GM10847 (cell line): ENCODE measurements around the gene CD101.

Experiments
- POLR2A ChIP-seq: IDR thresholded peaks from 2 replicates; pipeline ENCODE4 v1.6.1; 2011; ENCODE audit not compliant: insufficient read length; ENCODE audit errors: extremely low read depth

The CD101 gene

GRCh38 chr1:117000142-117000541, 1.4 kb upstream of the CD101 start:
- no peak for TF ChIP-seq POLR2A

DNA sequence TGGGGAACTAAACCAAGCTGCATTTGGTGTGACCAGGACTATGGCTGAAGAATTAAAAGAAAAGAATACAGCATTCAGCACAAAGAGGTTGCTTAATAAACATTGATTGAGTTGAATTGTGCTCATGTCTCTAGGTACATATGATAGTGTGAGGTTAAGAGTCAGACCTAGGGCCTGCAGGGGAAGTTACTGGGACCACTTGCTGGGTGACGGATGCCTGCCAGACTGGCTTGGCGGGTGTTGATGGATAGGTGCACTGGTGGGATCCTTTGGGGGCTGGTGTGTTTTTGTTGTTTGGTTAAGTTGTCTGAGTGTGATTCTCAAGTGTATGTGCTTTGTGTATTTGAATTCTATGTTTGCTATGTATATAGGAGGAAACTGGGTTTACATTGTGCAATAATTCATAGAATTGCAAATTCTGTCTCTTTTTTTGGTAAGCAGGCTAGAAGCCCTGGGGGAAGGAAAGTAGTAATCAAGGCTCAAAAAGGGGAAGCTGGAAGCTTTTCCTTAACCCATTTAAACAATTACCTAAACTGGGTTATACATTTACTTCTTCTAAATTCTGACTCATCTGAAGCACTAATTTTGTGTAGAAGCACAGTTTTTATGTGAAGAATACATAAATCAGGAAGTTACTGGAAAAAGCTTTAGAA, 1.8 kb downstream of the CD101 start:
- TF ChIP-seq POLR2A: no peak

GRCh38 chr1:117007719-117008013, 6.1 kb downstream of the CD101 start:
- no peak for TF ChIP-seq POLR2A

DNA sequence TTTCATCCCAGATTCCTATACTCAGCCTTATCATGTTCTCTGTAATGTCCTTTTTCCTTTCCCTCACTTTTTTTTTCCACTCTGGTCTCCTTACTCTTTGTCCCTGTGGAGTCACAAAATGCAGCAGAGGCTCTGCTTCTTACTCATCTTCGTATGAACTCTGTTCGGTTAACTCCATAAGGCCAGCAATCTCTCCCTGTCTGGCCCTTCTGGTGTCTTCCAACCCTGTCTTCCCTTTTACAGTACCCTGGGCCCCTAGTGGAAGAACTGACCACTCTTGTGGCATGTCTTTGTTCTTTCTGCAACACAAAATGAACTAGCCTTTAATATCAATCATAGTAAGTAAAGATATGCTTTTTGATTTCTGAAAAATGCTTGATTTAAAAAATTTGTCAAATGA, 7.1 kb downstream of the CD101 start:
- no peak for TF ChIP-seq POLR2A

DNA sequence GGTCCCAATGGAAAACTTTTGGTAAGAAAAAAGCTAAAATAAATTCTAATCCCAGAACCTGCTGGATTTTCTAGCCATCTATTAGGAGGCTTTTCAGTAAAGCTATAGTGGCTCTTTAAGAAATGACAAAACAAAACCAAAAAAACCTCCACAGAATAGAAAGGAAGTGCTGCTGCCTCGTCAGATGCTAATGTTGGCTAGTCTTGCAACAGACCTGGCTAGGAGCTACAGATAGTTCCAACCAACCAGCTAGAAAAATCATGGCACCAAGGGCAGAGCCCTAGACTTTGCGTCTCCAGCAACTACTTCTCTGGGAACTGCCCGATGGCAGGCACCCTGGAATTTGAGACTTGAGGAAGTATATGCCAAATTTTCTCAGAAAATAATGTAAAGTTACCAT, 7.6 kb downstream of the CD101 start:
- TF ChIP-seq POLR2A: no peak

DNA sequence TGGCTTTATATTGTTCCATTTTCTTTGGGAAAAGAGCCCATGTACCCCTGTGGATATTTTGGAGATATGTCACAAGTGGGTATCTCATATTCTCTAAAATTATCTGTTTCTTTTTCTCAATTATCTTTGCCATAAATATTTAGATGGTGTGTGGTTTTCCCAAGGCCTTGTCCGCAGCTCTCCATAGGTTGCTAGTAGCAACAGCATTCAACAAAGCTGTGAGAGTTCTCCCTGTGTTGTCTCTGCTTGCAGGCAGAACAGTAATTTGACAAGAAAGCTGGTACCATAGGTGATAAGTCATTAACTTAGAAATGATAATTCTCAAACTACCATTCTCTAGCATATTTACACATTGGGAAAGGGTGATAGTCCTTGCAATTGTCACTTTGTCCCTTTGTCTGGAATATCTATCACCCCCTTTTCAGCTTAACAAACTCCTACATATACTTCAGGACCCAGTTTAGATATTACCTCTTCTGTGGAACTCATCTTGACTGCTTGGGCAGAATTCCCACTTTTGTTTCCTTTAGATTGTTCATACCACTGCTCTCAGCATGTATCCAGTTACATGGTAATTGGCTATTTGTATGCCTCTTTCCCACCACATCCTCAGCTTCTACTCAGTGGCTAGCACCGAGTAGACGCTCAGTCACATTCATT, 8.9 kb downstream of the CD101 start:
- no peak for TF ChIP-seq POLR2A

DNA sequence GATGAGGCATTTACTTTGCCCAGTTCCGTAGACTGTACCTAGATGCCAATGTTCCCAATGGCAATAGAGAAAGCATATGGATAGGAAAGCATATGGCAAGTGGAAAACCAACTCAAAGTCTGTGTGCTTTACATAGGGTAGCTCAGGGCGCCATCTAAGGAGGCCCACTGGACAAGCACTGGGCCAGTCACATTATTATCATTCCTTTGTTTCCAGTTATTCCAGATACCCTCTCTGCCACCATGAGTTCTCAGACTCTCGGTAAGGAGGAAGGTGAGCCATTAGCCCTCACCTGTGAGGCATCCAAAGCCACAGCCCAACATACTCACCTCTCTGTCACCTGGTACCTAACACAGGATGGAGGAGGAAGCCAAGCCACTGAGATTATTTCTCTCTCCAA, 9.8 kb downstream of the CD101 start:
- TF ChIP-seq POLR2A: no peak

- TF ChIP-seq POLR2A: no peak
Measured at GRCh38 chr1:117013309-117013858, 11.8 kb downstream of the CD101 start.

DNA sequence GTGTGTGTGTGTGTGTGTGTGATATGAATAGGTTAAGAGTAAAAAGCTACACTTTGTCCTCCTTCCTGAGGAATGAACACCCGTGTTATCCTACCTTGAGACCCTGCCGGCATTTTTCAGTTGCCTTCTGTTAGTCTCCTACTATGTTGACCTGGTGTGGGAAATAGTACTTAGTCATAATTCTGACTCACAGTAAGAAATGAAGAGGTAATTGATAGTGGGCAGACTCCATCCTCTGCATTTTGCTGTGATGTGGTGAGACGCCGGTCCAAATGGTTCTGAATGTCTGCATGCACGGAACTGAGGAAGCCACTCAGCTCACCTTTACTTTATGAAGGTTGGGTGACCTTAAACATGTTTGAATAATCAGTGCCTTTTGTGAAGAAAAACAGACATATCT, 12.6 kb downstream of the CD101 start:
- TF ChIP-seq POLR2A: no peak

DNA sequence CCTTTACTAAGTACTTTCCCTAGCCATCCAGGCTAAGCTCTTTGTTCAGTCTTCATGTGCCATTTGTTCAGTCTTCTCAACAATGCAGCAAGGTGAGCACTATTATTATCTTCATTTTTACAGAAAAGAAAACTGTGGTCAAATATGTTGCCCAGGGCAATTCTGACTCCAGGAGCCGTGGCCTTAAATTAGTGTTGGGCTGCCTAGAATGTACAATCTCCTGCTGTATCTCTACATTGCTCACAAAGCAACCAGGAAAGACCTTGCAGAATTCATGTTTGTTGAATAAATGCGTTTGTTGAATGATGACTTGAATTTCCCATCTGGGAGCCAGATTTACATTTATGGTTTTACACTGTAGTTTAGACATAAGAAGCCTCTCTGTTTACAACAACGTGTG, 14.2 kb downstream of the CD101 start:
- no peak for TF ChIP-seq POLR2A

- TF ChIP-seq POLR2A: no peak
Measured at GRCh38 chr1:117017062-117017461, 15.5 kb downstream of the CD101 start.

- no peak for TF ChIP-seq POLR2A
Measured at GRCh38 chr1:117017648-117018047, 16.1 kb downstream of the CD101 start.

DNA sequence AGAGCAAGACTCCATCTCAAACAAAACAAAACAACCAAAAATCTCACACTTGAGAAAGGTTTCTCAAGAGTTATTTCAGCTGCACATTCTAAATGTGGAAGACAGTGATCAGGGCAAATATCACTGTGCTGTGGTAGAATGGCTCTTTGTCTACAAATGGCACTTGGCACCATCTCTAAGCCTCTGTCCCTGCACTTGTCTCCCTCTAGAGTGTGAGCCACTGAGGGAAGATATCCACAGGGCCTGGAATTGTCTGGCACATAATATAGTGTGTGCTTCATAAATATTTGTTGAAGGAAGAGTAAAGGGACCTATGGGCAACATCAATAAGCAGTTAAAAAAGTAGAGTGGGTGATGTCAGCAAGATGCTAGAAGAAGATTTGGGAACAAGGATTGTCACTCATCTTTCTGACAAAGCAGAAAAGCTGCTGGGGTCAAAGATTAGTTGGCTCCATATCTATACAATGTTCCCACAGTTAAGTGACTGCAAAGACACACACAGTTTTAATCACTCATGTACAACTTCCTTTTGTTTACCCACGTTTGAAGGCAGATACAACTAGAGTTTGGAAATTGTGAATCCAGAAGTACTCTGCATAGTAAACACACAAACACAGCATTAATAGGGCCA, 19.1 kb downstream of the CD101 start:
- TF ChIP-seq POLR2A: no peak

GRCh38 chr1:117022114-117022513, 20.6 kb downstream of the CD101 start:
- TF ChIP-seq POLR2A: no peak

GRCh38 chr1:117025568-117025967, 24.0 kb downstream of the CD101 start:
- no peak for TF ChIP-seq POLR2A

GRCh38 chr1:117026361-117026760, 24.8 kb downstream of the CD101 start:
- TF ChIP-seq POLR2A: no peak
